Uterus (tissue), 4 donors: ENCODE data around the gene BMERB1. TPM values are rescaled to one million over a fixed set of nuclear protein-coding genes. Genes with fewer than 3 reads are reported as not detected.

Source experiments
- DNase-seq, 2 donors: peaks; one replicate each; pipeline ENCODE4 v3.0.0-alpha.2; 2019 to 2020
- H3K27ac ChIP-seq, 2 donors: fragments of 200-600 bp; sonication (generic); 1 replicate in 1 of 2; 2 replicates in 1 of 2; pipeline ENCODE4 v1.5.1; 2016 to 2018
- H3K27me3 ChIP-seq, 2 donors: fragments of 200-600 bp; sonication (generic); one replicate each; pipeline ENCODE4 v1.5.1; 2018 to 2019; ENCODE audit warnings: control low read depth in 1 of 2
- H3K36me3 ChIP-seq, 2 donors: fragments of 200-600 bp; sonication (generic); one replicate each; pipeline ENCODE4 v1.5.1; 2019; ENCODE audit warnings: control low read depth in 1 of 2
- H3K4me1 ChIP-seq, 2 donors: fragments of 200-600 bp; sonication (generic); one replicate each; pipeline ENCODE4 v1.5.1; 2018 to 2019; ENCODE audit warnings: control low read depth in 1 of 2
- H3K4me3 ChIP-seq, 2 donors: fragments of 200-600 bp; sonication (generic); 1 replicate in 1 of 2; 2 replicates in 1 of 2; pipeline ENCODE4 v1.5.1; 2018 to 2019; ENCODE audit warnings: mild to moderate bottlenecking in 1 of 2
- H3K9me3 ChIP-seq, 2 donors: fragments of 200-600 bp; sonication (generic); one replicate each; pipeline ENCODE4 v1.5.1; 2019; ENCODE audit warnings: control low read depth in 1 of 2
- POLR2A ChIP-seq, 2 donors: fragments of 450-650 bp; IDR thresholded peaks; one replicate each; pipeline ENCODE4 v1.6.1; 2016; ENCODE audit warnings: antibody characterized with exemption in 2 of 2, mild to moderate bottlenecking in 1 of 2, moderate library complexity in 1 of 2
- intact Hi-C: fragments of 100-400 bp; cut with DNase I; formaldehyde crosslinking; loops from one replicate; pipeline ENCODE4 v1.15.1; 2023; ENCODE audit warnings: low total_unique reads
- total RNA-seq, 4 donors: library from RNA; depleted of rRNA in 3 of 4; stranded (reverse); fragments of >200 nt in 3 of 4; gene quantifications; one replicate each; pipeline versions ENCODE4 v1.1.0 to v1.2.4, GENCODE V29; 2014 to 2023
- TF ChIP-seq, protein P1 (sequence below), 4 experiments: fragments of 200-600 bp in 2 of 4; fragments of 450-650 bp in 2 of 4; sonication (generic) in 2 of 4; IDR thresholded peaks; one replicate each; pipeline ENCODE4 v1.5.1; 2016 to 2019; ENCODE audit warnings: antibody characterized with exemption in 4 of 4, mild to moderate bottlenecking in 2 of 4, moderate library complexity in 1 of 4
- donor health status: DM: yes; HTN: yes; CAD: no.

Gene BMERB1
- total RNA-seq, 4 donors from 2014 or later = 12.8 to 98.9 (median 39.2) TPM

DNA sequence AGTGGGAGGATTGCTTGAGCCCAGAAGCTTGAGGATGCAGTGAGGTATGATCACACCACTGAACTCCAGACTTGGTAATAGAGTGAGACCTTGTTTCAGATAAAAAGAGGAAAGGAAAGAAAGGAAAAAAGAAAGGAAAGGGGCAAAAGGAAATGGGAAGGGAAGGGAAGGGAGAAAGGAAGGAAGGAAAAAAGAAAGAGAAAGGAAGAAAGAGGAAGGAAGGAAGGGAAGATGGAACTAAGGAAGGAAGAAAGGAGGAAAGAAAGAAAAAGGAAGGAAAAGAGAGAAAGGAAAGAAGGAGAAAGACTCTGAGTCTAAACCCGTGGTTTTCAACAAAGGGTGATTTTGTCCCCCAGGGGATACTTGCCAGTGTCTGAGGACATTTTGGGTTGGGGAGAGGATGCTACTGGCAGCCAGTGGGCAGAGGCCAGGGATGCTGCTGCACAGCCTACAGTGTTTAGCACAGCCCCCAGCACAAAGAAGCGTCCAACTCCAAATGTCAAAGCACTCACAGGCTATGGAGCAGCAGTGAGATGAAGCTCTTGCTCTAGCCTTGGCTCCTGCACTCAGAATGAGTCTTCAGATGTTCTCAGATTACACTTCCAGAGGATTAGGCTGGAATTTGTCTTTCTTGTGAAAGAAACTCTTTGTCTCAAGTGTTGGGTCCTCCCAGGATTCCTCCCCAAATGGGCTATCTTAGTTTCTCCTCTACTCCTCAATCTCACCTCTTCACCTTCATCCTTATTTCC is 64.2 kb downstream of the BMERB1 start:
- Histone ChIP-seq H3K4me3 (no peak overlapping the region), H3K4me1 (peaks cover 0 to 5% of the 10 kb centered on the region in 2 donors), H3K36me3 (no peaks in the 10 kb centered on the region), H3K9me3 (no peaks in the 10 kb centered on the region), H3K27me3 (no peaks in the 10 kb centered on the region), H3K27ac (no peak overlapping the region)
- DNase-seq = no peak
- intact Hi-C loops = no loop called here
- no peak for TF ChIP-seq POLR2A (IDR thresholded peaks at IDR 0.05)
- TF ChIP-seq, protein P1, sequence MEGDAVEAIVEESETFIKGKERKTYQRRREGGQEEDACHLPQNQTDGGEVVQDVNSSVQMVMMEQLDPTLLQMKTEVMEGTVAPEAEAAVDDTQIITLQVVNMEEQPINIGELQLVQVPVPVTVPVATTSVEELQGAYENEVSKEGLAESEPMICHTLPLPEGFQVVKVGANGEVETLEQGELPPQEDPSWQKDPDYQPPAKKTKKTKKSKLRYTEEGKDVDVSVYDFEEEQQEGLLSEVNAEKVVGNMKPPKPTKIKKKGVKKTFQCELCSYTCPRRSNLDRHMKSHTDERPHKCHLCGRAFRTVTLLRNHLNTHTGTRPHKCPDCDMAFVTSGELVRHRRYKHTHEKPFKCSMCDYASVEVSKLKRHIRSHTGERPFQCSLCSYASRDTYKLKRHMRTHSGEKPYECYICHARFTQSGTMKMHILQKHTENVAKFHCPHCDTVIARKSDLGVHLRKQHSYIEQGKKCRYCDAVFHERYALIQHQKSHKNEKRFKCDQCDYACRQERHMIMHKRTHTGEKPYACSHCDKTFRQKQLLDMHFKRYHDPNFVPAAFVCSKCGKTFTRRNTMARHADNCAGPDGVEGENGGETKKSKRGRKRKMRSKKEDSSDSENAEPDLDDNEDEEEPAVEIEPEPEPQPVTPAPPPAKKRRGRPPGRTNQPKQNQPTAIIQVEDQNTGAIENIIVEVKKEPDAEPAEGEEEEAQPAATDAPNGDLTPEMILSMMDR (IDR thresholded peaks at IDR 0.05) = no peak

DNA sequence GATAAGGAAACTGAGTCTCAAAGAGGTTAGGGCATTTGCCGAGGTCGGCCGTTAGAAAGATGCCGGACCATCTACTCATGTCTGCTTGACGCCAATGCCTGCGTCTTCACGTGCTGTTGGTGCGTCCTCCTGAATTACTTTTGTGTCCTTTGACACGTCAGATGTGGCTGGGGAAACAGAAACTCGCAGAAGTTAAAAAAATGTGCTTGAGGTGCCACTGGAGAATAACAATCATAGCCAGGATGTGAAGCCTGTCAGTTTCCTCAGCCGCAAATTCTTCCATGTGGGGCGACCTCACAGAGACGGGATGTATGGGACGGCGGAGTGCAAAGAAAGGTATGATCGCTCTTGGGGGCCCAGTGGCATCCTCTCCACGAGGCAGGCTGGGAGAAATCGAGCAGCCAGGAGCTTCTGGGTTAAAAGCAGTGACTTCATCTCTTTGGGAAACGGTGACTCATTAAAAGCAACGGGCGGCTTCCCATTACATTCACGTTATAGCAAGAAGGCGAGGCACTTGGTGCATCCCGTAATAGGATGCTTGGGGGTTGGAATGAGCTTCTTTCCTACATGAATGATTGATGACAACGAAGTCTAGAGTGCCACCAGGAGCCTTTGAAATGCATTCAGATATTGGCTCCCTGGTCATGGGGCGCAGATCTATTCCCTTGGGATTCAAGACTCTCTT is 67.8 kb downstream of the BMERB1 start:
- TF ChIP-seq, protein P1 (IDR thresholded peaks at IDR 0.05) = no peak
- no peak for TF ChIP-seq POLR2A (IDR thresholded peaks at IDR 0.05)

DNA sequence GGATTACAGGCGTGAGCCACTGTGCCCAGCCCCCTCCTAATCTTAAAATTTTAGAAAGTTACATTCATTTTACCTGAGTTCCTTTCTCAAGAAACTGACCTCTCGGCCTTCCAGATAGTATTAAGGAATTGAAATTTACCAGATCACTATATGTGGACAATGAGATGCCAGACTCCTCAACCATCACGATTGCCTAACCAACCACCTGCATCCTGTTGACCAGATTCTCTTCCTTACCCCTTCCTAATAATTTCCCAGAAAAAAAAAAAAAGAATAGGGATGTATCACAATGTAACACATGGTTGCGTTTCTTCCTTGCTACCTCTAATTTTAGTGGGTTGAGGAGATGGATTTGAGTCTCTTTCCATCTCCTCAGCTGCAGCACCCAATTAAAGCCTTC is 72.1 kb downstream of the BMERB1 start:
- DNase-seq = no peak
- no peaks in the 10 kb centered on the region for H3K36me3 ChIP-seq
- H3K4me1 ChIP-seq = peaks cover 0 to 7% of the 10 kb centered on the region in 2 donors
- peak overlapping the region in 1 of 2 donors; percentile 57 for H3K27ac ChIP-seq
- no peak overlapping the region for H3K4me3 ChIP-seq
- no peaks in the 10 kb centered on the region for H3K27me3 ChIP-seq
- H3K9me3 ChIP-seq = no peaks in the 10 kb centered on the region
- intact Hi-C loops = no loop called here
- TF ChIP-seq, protein P1 (IDR thresholded peaks at IDR 0.05) = no peak
- no peak for TF ChIP-seq POLR2A (IDR thresholded peaks at IDR 0.05)

More for the DNA sequence above, 67.8 kb downstream of the BMERB1 start:
- Histone ChIP-seq H3K27me3 (no peaks in the 10 kb centered on the region), H3K36me3 (no peaks in the 10 kb centered on the region), H3K4me3 (no peak overlapping the region), H3K27ac (peak overlapping the region; percentile 2 to 14), H3K4me1 (peaks cover 0 to 4% of the 10 kb centered on the region in 2 donors), H3K9me3 (no peaks in the 10 kb centered on the region)
- intact Hi-C loops = no loop called here
- no peak for DNase-seq

DNA sequence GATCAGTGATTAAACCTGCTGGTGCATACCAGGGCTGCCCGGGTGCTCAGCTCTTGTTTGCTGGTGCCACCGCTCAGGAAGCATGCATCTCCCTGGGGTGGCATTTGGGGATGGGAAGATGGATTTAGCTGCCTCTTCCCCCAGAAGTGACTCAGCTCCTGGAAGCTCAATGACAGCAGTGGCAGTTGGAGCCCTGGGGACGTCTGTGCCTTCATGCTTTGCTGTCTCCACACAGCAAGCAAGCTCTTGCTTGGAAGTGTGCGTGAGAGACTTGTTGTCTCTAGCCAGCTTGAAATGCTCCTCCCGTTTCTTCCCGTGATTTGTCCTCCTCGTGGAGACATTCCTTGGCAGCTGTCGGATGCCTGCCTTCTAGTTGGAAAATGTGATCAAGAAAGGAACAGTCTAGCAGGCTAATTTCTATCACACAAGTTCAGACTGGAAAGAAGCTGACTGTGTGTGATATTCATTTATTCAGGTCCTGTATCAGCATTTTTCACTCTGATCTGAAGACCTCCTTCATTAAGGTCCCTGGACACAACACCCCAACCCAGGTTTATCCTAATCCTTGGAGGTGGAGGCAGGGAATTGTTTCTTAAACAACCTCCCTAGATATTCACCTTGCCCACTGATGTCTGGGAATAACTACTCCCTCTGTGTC is 73.0 kb downstream of the BMERB1 start:
- peak in 1 of 2 donors; percentile 46 for DNase-seq
- no peaks in the 10 kb centered on the region for H3K27me3 ChIP-seq
- no peaks in the 10 kb centered on the region for H3K9me3 ChIP-seq
- no peaks in the 10 kb centered on the region for H3K36me3 ChIP-seq
- H3K27ac ChIP-seq = peak overlapping the region; percentile 28 to 57
- TF ChIP-seq, protein P1 (IDR thresholded peaks at IDR 0.05) = no peak
- no peak for TF ChIP-seq POLR2A (IDR thresholded peaks at IDR 0.05)
- H3K4me3 ChIP-seq = no peak overlapping the region
- peaks cover 0 to 7% of the 10 kb centered on the region in 2 donors for H3K4me1 ChIP-seq
- intact Hi-C loops = no loop called here
